SKM-1 (cell line): ENCODE measurements around the gene STK11.
"Not testable (repeated sequence)": the region's sequence is repeated elsewhere in the genome, so short reads cannot be mapped to it uniquely, and the experiment has no call there.

Experiments used
- DNase-seq: peaks from one replicate; lab custom pipeline; 2025; ENCODE audit not compliant: unreplicated experiment; lab: John Stamatoyannopoulos, UW

The STK11 gene

DNA sequence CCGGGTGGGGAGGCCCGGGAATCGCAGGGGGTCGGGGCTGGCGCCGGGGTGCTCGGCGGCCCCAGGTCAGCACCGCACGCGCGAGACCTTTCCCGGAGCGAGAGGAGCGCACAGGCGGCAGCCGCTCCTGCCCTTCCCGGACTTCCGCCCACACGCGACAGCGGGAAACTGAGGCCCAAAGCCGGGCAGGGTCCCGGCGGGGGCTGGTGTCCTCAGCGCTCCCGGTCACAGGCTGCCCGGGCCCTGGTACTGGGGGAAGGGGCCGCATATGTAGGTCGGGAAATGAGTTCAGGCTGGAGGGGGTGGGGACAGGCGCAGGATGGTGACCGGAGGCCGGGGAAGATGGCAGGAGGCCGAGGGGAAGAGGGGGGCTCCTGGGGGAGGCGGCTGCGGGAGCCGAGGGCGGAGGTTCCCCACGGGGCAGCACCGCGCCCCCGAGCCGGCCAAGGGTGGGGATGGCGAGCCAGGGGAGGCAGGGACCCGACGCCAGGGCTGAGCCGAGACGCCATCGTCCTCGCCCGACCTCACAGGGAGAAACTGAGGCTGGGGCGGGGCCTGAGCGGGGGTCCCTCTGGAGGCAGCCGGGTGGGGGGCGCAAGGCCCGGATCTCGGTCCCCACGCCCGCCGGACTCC is 31.6 kb downstream of the STK11 start:
- DNase-seq, result no peak

- no peak for DNase-seq
These were observed 32.3 kb downstream of the STK11 start, which contains the start of gene CBARP for GRCh38 chr19:1237754-1238368. CBARP (minus strand) TSS chr19:1238005; CDS start chr19:1236100, 1,905 bp downstream.

DNA sequence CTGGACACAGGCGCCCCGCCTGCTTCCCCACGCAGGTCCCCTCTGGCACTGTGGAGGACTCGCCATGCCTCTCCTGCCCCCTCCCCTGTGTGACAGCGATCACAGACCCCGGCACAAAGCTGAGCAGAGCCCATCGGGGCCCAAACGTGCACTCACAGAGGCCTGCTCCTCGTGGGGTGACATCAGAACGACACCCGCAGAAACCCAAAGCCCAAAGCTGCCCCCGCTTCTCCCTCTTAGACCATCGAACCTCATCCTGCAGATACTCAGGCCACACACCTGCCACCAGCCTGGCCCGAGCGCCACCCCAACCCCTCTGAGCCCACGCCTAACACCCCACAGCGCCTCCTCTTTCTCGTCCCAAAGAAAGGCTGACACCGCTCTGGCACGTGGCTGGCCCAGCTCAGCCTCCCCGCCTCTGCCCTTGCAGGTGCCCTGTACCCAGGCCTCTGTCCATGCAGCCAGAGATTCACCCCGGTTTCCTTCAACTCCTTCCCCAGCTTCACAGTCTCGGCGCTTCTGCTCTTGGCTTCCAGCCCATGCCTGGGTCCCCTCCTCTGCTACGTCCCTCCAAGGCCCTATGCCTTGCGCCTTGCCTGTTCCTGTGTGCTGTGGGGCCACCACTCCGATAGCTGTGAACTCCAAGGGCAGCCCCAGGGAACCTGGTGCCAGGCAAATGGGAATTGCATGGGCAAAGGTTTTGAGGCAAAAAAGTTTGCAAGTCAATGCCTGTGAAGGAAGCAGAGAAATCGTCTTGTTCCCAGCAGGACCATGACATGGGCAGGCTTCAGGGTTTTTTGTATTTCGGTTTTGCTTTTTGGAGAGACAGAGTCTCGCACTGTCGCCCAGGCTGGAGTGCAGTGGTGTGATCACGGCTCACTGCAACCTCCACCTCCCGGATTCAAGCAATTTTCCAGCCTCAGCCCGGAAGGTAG is 33.1 kb downstream of the STK11 start:
- DNase-seq, result no peak

DNA sequence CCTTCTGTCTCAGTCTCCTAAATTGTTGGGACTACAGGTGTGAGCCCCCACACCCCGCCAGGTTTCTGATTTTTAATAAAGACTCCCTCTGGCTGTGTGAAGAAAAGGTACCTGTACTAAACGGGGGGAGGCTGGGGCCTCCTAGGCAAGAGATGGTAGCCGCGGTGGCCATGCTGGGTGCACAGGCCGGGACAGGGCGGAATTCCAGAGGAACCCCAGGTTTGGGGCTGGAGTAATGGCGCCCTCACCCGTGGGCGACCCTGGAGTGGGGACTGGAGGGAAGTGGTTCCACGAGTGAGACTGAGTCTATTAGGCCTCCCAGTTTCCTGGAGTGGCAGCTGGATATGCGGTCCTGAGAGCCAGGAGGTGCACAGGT is 33.8 kb downstream of the STK11 start:
- no peak for DNase-seq

DNA sequence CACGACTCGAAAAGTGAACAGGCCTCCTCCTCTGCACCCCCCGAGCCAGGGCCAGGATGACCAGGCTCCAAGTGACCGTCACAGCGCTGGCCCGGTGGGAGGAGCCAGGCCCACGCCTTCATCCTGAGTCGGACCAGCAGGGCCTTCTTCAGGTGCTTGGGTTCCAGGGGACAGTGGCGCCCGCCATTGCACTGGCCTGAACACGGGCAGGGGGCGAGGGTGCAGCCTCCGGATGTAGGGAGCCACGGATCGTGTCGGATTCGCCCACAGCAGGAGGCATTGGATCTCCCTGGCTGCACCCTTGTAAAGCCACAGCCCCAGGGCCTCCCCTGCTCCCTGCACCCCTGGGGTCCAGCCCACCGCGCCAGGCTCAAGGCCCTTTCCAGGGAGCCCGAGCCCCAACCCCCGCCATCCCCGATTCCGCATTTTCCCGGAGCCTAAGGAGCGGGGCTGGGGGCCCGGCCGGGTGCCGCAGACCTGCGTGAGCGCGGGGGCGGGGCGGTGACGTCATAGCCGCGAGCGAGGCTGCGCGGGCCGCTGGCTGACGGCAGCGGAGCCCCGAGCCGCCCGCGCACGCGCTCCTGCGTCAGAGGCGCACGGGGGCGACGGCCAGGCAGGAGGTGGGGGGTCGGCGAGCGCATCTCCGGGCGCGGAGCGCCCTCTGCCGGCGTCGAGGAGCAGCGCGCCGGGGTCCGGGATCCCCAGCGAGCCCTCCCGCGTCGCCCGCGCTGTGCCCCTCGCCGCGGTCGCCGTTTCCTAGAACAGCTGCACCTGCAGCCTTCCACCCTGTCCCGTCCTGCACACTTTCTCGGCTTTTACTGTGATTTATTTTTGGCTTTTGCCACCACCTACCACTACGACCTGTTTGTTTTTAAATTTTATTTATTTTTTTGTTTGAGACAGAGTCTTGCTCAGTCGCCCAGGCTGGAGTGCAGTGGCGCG is 34.5 kb downstream of the STK11 start:
- peak; percentile 49 for DNase-seq

DNA sequence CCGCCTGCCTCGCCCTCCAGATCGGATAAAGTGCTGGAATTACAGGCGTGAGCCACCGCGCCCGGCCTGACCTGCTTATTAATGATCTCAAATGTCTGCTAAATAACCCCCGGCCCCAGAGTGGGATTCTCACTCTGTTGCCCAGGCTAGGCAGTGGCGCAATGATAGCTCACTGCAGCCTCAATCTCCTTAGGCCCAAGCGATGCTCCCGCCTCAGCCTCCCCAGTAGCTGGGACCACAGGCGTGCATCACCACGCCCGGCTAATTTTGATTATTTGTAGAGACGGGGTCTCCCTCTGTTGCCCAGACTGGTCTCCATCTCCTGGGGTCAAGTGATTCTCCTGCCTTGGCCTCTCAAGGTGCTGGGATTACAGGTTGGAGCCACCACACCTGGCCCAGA is 35.3 kb downstream of the STK11 start:
- no peak for DNase-seq

DNA sequence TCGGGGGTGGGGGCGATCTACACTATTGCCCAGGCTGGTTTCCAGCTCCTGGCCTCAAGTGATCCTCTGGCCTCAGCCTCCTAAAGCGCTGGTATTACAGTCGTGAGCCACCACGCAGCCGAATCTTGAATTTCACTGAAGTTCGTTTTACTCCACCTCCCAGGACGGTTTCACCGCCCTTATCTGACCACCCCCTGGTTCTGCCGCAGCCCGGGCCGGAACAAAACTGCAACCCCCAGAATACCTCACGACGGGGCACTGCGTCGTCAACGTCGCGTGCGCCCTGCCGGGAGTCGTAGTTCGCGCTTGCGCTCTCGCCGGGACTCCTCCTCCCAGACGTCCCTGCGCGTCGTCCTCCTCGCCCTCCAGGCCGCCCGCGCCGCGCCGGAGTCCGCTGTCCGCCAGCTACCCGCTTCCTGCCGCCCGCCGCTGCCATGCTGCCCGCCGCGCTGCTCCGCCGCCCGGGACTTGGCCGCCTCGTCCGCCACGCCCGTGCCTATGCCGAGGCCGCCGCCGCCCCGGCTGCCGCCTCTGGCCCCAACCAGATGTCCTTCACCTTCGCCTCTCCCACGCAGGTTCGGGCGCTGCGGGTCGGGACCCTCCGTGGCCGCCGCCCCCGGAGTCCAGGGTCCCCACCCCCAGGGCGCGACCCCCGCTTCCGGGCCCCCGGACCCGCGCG is 36.0 kb downstream of the STK11 start, which contains the start of gene ATP5F1D:
Gene ATP5F1D, plus strand, starts transcription at position 335 of the 679 bp plus-strand sequence. Its CDS starts 100 bp downstream, at position 435.
- peak; percentile 79 for DNase-seq

DNA sequence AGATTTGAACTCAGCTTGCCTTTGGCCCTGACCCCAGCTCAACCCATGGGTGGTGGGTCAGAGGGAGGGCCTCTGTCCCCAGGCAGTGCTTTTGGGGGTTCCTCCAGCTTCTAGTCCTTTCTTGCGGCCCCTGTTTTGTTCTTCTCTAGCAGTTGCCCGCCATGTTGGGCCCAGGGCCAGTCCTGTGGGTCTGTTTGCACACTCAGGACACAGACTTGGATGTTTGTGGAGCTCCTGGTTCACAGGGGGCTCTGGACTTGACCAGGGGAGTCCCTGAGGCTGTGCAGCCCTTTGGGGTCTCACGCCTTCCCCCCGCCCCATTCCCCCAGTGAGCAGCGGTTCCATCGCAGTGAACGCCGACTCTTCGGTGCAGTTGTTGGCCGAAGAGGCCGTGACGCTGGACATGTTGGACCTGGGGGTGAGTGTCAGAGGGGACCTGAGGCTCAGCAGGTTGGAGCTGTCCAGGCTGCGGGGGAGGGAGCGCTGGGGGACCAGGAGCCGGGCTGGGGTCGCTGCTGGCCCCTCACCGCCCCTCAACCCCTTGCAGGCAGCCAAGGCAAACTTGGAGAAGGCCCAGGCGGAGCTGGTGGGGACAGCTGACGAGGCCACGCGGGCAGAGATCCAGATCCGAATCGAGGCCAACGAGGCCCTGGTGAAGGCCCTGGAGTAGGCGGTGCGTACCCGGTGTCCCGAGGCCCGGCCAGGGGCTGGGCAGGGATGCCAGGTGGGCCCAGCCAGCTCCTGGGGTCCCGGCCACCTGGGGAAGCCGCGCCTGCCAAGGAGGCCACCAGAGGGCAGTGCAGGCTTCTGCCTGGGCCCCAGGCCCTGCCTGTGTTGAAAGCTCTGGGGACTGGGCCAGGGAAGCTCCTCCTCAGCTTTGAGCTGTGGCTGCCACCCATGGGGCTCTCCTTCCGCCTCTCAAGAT is 38.5 kb downstream of the STK11 start:
- DNase-seq, result peak; percentile 63

- no peak for DNase-seq
These were observed 39.3 kb downstream of the STK11 start for GRCh38 chr19:1244693-1245451.

- DNase-seq, result no peak
These were observed 40.1 kb downstream of the STK11 start for GRCh38 chr19:1245494-1246264.

- not testable (repeated sequence) for DNase-seq
These were observed 40.9 kb downstream of the STK11 start for GRCh38 chr19:1246265-1247087.

- no peak for DNase-seq
These were observed 42.2 kb downstream of the STK11 start for GRCh38 chr19:1247748-1248138.

- DNase-seq, result no peak
These were observed 42.7 kb downstream of the STK11 start, which contains the start of gene MIDN for GRCh38 chr19:1248139-1248785. MIDN (plus strand) TSS chr19:1248583; CDS start chr19:1250297, 1,714 bp downstream.

DNA sequence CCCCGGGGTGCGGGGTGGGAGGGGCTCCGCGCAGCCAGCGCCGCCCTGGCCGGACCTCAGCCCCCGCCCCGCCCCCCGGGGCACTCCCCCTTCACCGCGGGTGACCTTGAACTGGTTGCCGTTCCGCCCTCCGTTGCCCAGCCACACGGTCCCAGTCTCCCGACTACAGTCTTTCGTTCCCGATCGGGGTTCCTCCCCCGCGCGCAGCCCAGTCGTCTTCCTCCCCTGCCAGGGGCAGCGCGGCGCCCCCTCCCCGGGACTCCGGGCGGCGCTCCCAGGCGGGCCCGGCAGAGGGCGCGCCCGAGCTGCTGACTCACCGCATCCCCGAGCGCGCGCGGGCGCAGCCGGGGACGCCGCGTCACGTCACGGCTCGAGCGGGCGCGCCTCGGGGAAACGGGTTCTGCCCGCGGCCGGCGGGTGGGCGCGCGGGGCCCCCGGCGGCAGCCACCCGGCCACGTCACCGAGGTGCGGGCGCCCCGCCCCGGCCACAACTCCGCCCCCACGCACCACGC is 43.3 kb downstream of the STK11 start:
- no peak for DNase-seq

GRCh38 chr19:1249298-1249989 is 43.9 kb downstream of the STK11 start:
- DNase-seq, result peak; percentile 92
